ENCODE measurements around the gene NME5.

DNA sequence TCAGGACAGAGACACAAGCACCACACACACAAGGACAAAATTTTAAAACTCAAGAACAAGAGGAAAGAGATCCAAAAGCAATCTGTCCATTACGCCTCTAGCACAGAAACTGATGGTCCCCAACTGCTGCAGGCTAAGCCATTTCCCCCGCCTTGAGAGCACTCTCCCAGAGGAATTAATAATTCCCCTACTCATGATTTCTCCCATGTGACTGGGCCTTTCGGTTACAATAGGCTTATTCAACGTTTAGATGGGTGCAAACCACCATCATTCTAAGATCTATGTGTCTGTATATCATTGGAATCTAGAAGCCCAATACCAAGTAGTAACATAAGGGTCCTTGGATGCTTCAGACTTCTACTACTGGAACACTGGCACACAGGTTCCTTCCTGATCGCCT is 20.4 kb upstream of the NME5 start:
- TF ChIP-seq RAD21 (conservative IDR thresholded peaks at IDR 0.05), result no peak
- TF ChIP-seq, protein P1, sequence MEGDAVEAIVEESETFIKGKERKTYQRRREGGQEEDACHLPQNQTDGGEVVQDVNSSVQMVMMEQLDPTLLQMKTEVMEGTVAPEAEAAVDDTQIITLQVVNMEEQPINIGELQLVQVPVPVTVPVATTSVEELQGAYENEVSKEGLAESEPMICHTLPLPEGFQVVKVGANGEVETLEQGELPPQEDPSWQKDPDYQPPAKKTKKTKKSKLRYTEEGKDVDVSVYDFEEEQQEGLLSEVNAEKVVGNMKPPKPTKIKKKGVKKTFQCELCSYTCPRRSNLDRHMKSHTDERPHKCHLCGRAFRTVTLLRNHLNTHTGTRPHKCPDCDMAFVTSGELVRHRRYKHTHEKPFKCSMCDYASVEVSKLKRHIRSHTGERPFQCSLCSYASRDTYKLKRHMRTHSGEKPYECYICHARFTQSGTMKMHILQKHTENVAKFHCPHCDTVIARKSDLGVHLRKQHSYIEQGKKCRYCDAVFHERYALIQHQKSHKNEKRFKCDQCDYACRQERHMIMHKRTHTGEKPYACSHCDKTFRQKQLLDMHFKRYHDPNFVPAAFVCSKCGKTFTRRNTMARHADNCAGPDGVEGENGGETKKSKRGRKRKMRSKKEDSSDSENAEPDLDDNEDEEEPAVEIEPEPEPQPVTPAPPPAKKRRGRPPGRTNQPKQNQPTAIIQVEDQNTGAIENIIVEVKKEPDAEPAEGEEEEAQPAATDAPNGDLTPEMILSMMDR (IDR thresholded peaks at IDR 0.05; ENCODE audit: poor library complexity, severe bottlenecking), result no peak
